WTC11 (cell line): ENCODE data around the gene CACNA1B. TPM values are rescaled to one million over a fixed set of nuclear protein-coding genes. Genes with fewer than 3 reads are reported as not detected.

Experiments
- ATAC-seq: fragments of 200-7000 bp; cut with Tn5 transposase; 2 replicates; pipeline ENCODE4 v1.10.0; 2021; ENCODE audit warnings: mild to moderate bottlenecking, moderate library complexity
- CTCF ChIA-PET: fragments of 300-600 bp; sonication (Branson Sonifier 250); formaldehyde crosslinking; loops from one replicate; lab custom pipeline; 2021; ENCODE audit warnings: antibody characterized with exemption; lab: Charles Lee
- POLR2A ChIA-PET: fragments of 350-600 bp; sonication (Branson Sonifier 250); formaldehyde crosslinking; loops from one replicate; lab custom pipeline; 2021; ENCODE audit warnings: antibody characterized with exemption; lab: Charles Lee
- DNase-seq: peaks from one replicate; pipeline ENCODE4 v3.0.0; 2021; ENCODE audit warnings: low spot score
- H3K27ac Mint-ChIP-seq: 2 replicates; pipeline ENCODE4 v1.8.0; 2021; ENCODE audit warnings: mixed read lengths
- H3K27me3 Mint-ChIP-seq: 2 replicates; pipeline ENCODE4 v1.8.0; 2021; ENCODE audit warnings: low read depth, mild to moderate bottlenecking, moderate library complexity, mixed read lengths
- H3K36me3 Mint-ChIP-seq: 2 replicates; pipeline ENCODE4 v1.8.0; 2021; ENCODE audit warnings: mixed read lengths
- H3K4me1 Mint-ChIP-seq: 2 replicates; pipeline ENCODE4 v1.8.0; 2022; ENCODE audit warnings: mixed read lengths
- H3K4me3 Mint-ChIP-seq: 2 replicates; pipeline ENCODE4 v1.8.0; 2021; ENCODE audit warnings: mild to moderate bottlenecking, moderate library complexity, mixed read lengths
- H3K9me3 Mint-ChIP-seq: 2 replicates; pipeline ENCODE4 v1.8.0; 2021; ENCODE audit warnings: mixed read lengths
- ATF6 ChIP-seq: sonication (generic); formaldehyde crosslinking; IDR thresholded peaks from 2 replicates; pipeline ENCODE4 v1.8.1; 2023; ENCODE audit warnings: mild to moderate bottlenecking, missing genetic modification reagents
- ELF4 ChIP-seq: sonication (generic); formaldehyde crosslinking; IDR thresholded peaks from 2 replicates; pipeline ENCODE4 v1.8.1; 2022; ENCODE audit warnings: low read depth, mild to moderate bottlenecking, moderate library complexity, missing genetic modification reagents
- FOXP4 ChIP-seq: sonication (generic); formaldehyde crosslinking; IDR thresholded peaks from 2 replicates; pipeline ENCODE4 v1.8.0; 2022; ENCODE audit warnings: mild to moderate bottlenecking, missing genetic modification reagents
- IRF2 ChIP-seq: sonication (generic); formaldehyde crosslinking; IDR thresholded peaks from 2 replicates; pipeline ENCODE4 v1.8.0; 2022; ENCODE audit warnings: low read depth, missing genetic modification reagents, borderline replicate concordance
- JAZF1 ChIP-seq: fragments of 250-450 bp; sonication (Bioruptor Pico); IDR thresholded peaks from 2 replicates; pipeline ENCODE4 v1.9.0; 2021; ENCODE audit warnings: moderate library complexity, mild to moderate bottlenecking, inconsistent platforms
- NR2C2 ChIP-seq: sonication (generic); formaldehyde crosslinking; IDR thresholded peaks from 2 replicates; pipeline ENCODE4 v1.8.0; 2022; ENCODE audit warnings: mild to moderate bottlenecking, missing genetic modification reagents
- OVOL2 ChIP-seq: fragments of 250-450 bp; sonication (Bioruptor Pico); IDR thresholded peaks from 2 replicates; pipeline ENCODE4 v1.9.0; 2021; ENCODE audit warnings: mild to moderate bottlenecking, borderline replicate concordance
- TCF7 ChIP-seq: sonication (generic); formaldehyde crosslinking; IDR thresholded peaks from 2 replicates; pipeline ENCODE4 v1.8.0; 2022; ENCODE audit warnings: mild to moderate bottlenecking, low read depth, missing genetic modification reagents, moderate library complexity
- TEAD1 ChIP-seq: sonication (generic); formaldehyde crosslinking; IDR thresholded peaks from 2 replicates; pipeline ENCODE4 v1.8.0; 2022; ENCODE audit warnings: mild to moderate bottlenecking, missing genetic modification reagents
- ZNF121 ChIP-seq: sonication (generic); formaldehyde crosslinking; IDR thresholded peaks from 2 replicates; pipeline ENCODE4 v1.8.0; 2023; ENCODE audit warnings: missing genetic modification reagents
- total RNA-seq: library from RNA; stranded (reverse); gene quantifications from 3 replicates; pipeline ENCODE4 v1.2.3, GENCODE V29; 2021
- TF ChIP-seq, protein P1 (sequence below): sonication (generic); formaldehyde crosslinking; conservative IDR thresholded peaks from 2 replicates; pipeline ENCODE4 v1.8.1; 2023; ENCODE audit warnings: mild to moderate bottlenecking, low read depth, missing genetic modification reagents, moderate library complexity
- TF ChIP-seq, protein P2 (sequence below): fragments of 250-450 bp; sonication (Bioruptor Pico); IDR thresholded peaks from 2 replicates; pipeline ENCODE4 v1.9.0; 2021; ENCODE audit warnings: mild to moderate bottlenecking
- TF ChIP-seq, protein P3 (sequence below): sonication (generic); formaldehyde crosslinking; IDR thresholded peaks from 2 replicates; pipeline ENCODE4 v1.8.1; 2022; ENCODE audit warnings: low read depth, mild to moderate bottlenecking, moderate library complexity, missing genetic modification reagents, borderline replicate concordance
- TF ChIP-seq, protein P4 (sequence below): fragments of 250-450 bp; sonication (Bioruptor Pico); IDR thresholded peaks from 2 replicates; pipeline ENCODE4 v1.9.0; 2021; ENCODE audit warnings: mild to moderate bottlenecking
- TF ChIP-seq, protein P5 (sequence below): sonication (generic); formaldehyde crosslinking; IDR thresholded peaks from 2 replicates; pipeline ENCODE4 v1.8.1; 2023; ENCODE audit warnings: mild to moderate bottlenecking, moderate library complexity, missing genetic modification reagents
- TF ChIP-seq, protein P6 (sequence below): sonication (generic); formaldehyde crosslinking; IDR thresholded peaks from 2 replicates; pipeline ENCODE4 v1.8.1; 2023; ENCODE audit warnings: mild to moderate bottlenecking, missing genetic modification reagents, borderline replicate concordance

CACNA1B gene
- total RNA-seq, 1 experiment from 2014 or later: 8.4 TPM

DNA sequence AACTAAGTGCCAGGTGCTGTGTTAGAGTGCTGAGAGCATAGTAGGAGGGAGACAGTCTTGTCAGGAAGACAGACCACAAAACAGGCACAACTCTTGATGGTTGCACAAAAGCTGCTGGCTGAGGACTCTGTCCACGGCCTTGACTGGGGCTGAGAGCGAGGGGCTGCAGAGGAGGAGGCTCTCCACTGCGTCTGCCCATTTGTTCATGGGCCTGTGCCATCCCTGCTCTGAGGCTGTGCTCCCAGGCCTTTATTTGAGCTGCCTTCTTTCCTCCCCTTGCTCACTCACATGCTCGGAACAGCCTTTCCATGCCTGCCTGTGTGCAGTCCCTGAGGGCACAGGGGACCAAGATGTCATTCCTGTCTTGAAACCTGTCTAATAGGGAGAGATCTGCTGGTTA lies 147.8 kb downstream of the CACNA1B start (continued):
- TF ChIP-seq, protein P1, sequence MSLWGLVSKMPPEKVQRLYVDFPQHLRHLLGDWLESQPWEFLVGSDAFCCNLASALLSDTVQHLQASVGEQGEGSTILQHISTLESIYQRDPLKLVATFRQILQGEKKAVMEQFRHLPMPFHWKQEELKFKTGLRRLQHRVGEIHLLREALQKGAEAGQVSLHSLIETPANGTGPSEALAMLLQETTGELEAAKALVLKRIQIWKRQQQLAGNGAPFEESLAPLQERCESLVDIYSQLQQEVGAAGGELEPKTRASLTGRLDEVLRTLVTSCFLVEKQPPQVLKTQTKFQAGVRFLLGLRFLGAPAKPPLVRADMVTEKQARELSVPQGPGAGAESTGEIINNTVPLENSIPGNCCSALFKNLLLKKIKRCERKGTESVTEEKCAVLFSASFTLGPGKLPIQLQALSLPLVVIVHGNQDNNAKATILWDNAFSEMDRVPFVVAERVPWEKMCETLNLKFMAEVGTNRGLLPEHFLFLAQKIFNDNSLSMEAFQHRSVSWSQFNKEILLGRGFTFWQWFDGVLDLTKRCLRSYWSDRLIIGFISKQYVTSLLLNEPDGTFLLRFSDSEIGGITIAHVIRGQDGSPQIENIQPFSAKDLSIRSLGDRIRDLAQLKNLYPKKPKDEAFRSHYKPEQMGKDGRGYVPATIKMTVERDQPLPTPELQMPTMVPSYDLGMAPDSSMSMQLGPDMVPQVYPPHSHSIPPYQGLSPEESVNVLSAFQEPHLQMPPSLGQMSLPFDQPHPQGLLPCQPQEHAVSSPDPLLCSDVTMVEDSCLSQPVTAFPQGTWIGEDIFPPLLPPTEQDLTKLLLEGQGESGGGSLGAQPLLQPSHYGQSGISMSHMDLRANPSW (CRISPR knock-in tag): no peak
- TF ChIP-seq TEAD1 (CRISPR knock-in tag) (no peak), OVOL2 (CRISPR knock-in tag) (no peak), ATF6 (CRISPR knock-in tag) (no peak), IRF2 (CRISPR knock-in tag) (no peak), ELF4 (CRISPR knock-in tag) (no peak), JAZF1 (CRISPR knock-in tag) (no peak), TCF7 (CRISPR knock-in tag) (no peak), FOXP4 (no peak), NR2C2 (no peak), ZNF121 (CRISPR knock-in tag) (no peak)
- TF ChIP-seq, protein P2, sequence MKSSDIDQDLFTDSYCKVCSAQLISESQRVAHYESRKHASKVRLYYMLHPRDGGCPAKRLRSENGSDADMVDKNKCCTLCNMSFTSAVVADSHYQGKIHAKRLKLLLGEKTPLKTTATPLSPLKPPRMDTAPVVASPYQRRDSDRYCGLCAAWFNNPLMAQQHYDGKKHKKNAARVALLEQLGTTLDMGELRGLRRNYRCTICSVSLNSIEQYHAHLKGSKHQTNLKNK (CRISPR knock-in tag): no peak
- TF ChIP-seq, protein P3, sequence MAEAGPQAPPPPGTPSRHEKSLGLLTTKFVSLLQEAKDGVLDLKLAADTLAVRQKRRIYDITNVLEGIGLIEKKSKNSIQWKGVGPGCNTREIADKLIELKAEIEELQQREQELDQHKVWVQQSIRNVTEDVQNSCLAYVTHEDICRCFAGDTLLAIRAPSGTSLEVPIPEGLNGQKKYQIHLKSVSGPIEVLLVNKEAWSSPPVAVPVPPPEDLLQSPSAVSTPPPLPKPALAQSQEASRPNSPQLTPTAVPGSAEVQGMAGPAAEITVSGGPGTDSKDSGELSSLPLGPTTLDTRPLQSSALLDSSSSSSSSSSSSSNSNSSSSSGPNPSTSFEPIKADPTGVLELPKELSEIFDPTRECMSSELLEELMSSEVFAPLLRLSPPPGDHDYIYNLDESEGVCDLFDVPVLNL: no peak
- TF ChIP-seq, protein P4, sequence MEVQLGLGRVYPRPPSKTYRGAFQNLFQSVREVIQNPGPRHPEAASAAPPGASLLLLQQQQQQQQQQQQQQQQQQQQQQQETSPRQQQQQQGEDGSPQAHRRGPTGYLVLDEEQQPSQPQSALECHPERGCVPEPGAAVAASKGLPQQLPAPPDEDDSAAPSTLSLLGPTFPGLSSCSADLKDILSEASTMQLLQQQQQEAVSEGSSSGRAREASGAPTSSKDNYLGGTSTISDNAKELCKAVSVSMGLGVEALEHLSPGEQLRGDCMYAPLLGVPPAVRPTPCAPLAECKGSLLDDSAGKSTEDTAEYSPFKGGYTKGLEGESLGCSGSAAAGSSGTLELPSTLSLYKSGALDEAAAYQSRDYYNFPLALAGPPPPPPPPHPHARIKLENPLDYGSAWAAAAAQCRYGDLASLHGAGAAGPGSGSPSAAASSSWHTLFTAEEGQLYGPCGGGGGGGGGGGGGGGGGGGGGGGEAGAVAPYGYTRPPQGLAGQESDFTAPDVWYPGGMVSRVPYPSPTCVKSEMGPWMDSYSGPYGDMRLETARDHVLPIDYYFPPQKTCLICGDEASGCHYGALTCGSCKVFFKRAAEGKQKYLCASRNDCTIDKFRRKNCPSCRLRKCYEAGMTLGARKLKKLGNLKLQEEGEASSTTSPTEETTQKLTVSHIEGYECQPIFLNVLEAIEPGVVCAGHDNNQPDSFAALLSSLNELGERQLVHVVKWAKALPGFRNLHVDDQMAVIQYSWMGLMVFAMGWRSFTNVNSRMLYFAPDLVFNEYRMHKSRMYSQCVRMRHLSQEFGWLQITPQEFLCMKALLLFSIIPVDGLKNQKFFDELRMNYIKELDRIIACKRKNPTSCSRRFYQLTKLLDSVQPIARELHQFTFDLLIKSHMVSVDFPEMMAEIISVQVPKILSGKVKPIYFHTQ (CRISPR knock-in tag): no peak

DNA sequence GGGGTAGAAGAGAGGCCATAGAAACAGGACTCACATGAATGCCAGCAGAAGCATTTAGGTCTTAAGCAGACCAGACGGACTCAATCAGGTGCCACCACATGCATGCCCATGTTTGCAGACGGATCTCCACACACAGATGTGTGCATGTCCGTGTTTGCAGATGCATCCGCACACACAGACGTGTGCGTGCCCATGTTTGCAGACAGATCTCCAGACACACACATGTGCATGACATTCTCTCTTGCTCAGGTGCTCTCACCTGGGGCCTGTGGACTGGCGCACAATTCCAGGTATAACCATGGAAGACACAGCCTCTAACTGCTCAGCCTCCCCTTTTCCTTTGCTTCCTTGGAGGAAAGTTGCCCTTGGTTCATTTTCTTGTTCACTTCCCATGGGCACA lies 148.3 kb downstream of the CACNA1B start:
- peaks cover 10% of the 10 kb centered on the region for H3K27me3 Mint-ChIP-seq
- ChIA-PET POLR2A (no interaction called here), CTCF (no interaction called here)
- peaks cover 7% of the 10 kb centered on the region for H3K9me3 Mint-ChIP-seq
- H3K4me1 Mint-ChIP-seq: peaks cover 4% of the 10 kb centered on the region
- H3K36me3 Mint-ChIP-seq: peaks cover 27% of the 10 kb centered on the region
- no peak for DNase-seq
- no peak overlapping the region for H3K4me3 Mint-ChIP-seq
- no peak overlapping the region for H3K27ac Mint-ChIP-seq
- no peak for ATAC-seq
- TF ChIP-seq, protein P5, sequence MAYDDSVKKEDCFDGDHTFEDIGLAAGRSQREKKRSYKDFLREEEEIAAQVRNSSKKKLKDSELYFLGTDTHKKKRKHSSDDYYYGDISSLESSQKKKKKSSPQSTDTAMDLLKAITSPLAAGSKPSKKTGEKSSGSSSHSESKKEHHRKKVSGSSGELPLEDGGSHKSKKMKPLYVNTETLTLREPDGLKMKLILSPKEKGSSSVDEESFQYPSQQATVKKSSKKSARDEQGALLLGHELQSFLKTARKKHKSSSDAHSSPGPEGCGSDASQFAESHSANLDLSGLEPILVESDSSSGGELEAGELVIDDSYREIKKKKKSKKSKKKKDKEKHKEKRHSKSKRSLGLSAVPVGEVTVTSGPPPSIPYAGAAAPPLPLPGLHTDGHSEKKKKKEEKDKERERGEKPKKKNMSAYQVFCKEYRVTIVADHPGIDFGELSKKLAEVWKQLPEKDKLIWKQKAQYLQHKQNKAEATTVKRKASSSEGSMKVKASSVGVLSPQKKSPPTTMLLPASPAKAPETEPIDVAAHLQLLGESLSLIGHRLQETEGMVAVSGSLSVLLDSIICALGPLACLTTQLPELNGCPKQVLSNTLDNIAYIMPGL (CRISPR knock-in tag): no peak
- TF ChIP-seq, protein P6, sequence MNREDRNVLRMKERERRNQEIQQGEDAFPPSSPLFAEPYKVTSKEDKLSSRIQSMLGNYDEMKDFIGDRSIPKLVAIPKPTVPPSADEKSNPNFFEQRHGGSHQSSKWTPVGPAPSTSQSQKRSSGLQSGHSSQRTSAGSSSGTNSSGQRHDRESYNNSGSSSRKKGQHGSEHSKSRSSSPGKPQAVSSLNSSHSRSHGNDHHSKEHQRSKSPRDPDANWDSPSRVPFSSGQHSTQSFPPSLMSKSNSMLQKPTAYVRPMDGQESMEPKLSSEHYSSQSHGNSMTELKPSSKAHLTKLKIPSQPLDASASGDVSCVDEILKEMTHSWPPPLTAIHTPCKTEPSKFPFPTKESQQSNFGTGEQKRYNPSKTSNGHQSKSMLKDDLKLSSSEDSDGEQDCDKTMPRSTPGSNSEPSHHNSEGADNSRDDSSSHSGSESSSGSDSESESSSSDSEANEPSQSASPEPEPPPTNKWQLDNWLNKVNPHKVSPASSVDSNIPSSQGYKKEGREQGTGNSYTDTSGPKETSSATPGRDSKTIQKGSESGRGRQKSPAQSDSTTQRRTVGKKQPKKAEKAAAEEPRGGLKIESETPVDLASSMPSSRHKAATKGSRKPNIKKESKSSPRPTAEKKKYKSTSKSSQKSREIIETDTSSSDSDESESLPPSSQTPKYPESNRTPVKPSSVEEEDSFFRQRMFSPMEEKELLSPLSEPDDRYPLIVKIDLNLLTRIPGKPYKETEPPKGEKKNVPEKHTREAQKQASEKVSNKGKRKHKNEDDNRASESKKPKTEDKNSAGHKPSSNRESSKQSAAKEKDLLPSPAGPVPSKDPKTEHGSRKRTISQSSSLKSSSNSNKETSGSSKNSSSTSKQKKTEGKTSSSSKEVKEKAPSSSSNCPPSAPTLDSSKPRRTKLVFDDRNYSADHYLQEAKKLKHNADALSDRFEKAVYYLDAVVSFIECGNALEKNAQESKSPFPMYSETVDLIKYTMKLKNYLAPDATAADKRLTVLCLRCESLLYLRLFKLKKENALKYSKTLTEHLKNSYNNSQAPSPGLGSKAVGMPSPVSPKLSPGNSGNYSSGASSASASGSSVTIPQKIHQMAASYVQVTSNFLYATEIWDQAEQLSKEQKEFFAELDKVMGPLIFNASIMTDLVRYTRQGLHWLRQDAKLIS (CRISPR knock-in tag): no peak
